ENCODE data around the gene GNAT3. TPM values are rescaled to one million over a fixed set of nuclear protein-coding genes. Genes with fewer than 3 reads are reported as not detected.

The GNAT3 gene
- not detected in 2 replicates for total RNA-seq

GRCh38 chr7:80511964-80512363 lies at the start of gene GNAT3:
Gene GNAT3 (minus strand): TSS chr7:80512064. CDS start chr7:80511926, 138 bp downstream.

Other genes with a start within 250 kb of the GNAT3 start
- gene CD36, start 126.6 kb upstream of the GNAT3 start, total RNA-seq: 0.77 and 6.2 TPM in 2 replicates